NCI-H128 (cell line): Measurements from ENCODE around the gene MIS18BP1.
"Not testable (repeated sequence)": the region's sequence is repeated elsewhere in the genome, so short reads cannot be mapped to it uniquely, and the experiment has no call there.

Experiments used
- DNase-seq: peaks from one replicate; lab custom pipeline; 2025; ENCODE audit not compliant: unreplicated experiment; lab: John Stamatoyannopoulos, UW

Gene MIS18BP1

DNA sequence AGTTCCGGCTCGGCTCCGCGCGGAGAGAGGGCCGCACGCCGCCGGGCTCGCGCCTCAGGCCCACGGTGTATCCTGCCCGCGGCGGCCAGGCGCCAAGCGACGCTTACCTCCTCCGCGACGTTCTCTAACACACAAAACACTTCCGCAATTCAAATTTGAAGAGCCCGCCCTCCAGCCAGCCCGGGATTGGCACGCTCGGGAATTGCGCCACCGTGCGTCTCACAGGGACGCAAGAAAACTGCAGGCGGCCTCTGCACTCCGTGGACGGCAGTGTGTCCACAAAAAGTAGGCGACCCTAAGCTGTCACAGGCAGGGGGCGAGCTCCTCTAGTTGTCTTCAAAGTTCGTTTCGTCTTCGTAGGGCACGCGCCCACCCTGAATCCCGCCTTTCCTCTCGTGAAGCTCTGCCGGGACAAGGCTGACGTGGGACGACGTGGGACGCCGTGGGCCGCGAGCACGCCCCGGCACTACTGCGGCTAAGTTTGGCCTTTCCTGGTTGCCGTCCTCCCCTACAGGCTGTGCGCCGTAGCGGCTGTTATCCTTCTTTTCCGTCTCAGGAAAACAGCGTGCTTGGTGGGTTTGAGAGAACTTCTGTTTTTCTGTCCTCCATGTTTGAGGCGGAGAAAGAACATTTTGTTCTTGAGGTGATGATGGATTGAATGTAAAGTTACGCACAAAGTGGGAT is at the start of gene MIS18BP1:
Gene MIS18BP1, minus strand, starts transcription at position 133 of the 684 bp plus-strand sequence. CDS start 5,916 bp downstream, outside the sequence.
- DNase-seq: peak; percentile 64

DNA sequence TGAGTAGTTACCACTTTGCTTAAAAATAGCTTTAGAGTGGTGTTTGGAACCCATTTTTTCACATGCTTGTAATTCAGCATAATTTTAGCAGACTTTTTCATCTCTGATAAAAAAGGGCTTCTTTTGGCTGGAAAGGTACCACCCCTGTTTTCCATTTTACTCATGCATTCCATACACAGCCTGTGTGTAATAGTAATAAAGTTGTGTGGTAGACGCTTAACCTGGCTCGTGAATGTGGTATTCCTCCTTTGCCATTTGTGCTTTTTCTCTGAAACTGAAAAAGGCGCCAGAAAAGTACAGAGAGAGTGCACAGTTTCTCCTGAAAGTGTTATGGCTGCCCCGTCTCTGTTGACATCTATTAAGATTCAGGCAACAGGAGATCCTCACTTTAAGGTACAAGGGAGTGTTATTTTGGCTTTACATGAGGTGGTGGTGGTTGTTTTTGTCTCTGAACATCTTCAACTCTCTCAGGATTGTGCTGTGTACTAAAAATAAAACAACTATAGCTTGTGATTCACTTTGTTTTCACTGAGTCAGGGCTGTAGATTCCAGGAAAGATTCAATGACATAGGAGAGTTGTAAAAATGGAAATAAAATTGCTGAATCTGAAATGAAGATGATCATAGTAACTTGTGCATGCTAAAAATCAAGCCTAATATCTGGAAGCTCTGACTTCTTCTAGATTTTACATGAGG is 45.6 kb upstream of the MIS18BP1 start:
- no peak for DNase-seq

DNA sequence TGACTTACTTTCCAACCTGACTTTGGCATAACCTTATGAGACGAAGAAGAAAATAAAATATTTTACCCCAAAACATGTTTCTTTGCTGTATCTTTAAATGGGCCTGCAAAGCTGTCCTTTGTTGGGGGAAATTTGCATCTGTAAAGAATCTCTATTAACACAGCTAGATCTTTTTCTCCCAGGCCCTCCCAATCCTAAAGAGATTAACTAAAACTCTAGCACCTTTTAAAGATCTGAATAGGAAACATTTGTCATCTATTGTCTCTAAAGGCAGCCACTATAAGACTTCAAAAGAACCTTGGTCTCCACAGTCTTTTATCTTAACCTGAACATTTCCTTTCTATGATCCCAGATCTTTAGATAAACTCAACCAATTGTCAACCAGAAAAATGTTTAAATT is 41.8 kb upstream of the MIS18BP1 start:
- not testable (repeated sequence) for DNase-seq

DNA sequence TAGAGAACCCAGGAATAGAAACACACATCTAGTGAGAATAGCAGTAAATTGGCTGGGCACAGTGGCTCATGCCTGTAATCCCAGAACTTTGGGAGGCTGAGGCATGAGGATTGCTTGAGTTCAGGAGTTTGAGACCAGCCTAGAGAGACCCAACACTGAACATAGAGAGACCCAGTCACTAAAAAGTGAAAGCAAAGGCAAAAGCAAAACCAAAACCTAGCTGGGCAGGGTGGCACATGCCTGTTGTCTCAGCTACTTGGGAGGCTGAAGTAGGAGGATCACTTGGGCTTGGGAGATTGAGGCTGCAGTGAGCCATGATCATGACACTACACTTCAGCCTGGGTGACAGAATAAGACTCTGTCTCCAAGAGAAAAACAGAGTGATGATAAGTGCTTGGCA is 37.5 kb upstream of the MIS18BP1 start:
- DNase-seq: no peak

DNA sequence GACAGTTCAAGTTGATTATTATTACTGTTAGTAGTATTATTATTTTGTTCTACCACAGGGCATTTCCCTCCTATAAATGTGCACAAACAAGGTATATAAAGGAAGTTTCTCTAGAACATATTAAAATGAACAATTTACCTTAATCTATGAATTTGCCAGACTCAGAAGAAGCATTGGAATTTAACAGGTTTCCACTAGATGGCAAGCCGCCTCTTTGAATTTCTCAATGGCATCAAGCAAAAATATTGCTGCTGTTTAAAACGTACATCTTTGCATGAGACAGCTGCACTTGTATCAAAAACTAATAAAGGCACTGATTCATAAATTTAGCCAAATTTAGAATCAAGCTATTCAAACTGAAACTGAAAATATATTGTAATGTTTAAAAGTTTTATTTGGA is 34.6 kb upstream of the MIS18BP1 start:
- DNase-seq: no peak

DNA sequence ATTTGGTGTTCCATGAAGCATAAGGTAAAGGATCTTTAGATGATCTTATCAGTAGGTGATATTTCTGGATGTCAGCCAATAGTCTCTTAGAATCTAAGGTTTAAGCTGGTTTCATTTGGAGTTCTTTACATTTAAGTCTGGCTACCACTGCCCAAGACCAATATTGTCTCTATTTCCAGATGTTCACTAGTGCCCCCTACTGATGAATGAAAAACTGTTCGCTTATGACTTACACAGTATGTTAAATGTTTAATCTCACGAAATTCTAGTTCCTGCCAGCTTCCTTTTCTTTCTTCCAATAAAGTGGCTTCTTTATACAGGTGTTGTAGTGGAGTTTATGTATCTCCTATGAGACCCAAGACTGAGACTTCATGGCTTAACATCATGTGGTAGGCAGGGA is 31.8 kb upstream of the MIS18BP1 start:
- DNase-seq: no peak

DNA sequence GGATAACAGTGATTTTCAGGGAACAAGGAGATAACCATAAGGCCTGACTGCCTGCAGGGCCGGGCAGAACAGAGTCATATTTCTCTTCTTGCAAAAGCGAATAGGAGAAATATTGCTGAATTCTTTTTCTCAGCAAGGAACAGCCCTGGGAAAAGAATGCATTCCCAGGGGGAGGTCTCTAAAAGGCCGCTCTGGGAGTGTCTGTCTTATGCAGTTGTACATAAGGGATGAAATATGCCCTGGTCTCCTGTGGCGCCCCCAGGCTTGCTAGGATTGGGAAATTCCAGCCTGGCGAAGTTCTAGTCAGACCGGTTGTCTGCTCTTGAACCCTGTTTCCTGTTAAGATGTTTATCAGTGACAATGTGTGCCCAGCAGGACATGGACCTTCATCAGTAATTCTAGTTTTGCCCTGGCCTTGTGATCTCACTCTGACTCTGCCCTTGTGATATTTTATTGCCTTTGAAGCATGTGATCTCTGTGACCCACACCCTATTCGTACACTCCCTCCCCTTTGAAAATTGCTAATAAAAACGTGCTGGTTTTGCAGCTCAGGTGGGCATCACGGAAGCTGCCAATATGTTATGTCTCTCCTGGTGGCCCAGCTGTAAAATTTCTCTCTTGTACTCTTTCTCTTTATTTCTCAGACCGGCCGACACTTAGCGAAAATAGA is 28.9 kb upstream of the MIS18BP1 start:
- DNase-seq: not testable (repeated sequence)

DNA sequence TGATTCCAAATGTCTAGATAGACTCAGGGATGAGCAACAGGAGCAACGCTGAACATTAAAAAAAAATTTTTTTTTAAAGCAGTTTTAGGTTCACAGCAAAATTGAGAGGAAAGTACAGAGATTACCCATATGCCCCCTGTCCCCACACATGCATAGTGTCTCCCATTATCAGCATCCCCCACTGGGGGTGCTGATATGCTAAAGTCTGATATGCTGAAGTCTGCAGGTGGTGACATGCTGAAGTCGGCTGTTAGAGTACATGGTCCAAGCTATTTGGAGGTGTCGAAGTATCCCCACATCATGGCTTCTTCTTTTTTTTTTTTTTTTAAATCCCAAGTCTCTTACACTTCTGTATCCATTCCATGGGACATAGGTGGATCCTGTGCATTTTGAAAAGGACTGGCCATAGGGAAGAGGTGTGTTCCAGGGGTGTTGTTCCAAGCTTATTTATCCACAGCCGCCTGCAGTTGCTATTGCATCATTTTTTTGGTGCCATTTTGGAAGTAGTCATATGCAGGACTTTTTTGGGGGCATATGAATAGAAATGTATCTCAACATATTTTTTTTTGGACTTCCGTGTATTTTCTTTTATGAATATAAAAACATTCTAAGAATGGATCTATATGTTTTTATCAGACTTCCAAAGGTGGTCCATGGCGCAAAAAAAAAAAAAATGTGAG is 19.0 kb upstream of the MIS18BP1 start:
- no peak for DNase-seq

DNA sequence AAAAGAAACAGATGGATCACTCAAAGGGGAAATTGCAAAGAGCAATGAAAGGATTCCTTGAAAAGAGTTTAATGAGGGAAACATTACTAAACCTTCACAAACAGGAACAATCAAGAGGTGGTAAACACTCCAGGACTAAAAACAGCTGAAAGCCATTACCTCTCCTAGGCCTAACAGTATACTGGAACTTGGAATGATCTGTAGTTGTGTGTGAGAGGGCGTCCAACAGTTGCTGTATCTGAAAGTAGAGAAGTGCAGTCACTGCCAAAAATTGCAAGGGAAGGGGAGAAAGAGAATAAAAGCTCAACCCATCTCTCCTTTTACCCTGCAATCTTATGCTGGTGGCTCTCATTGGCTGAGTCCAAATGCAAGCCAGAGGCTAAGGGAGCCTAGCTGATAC is 17.0 kb upstream of the MIS18BP1 start:
- DNase-seq: no peak

DNA sequence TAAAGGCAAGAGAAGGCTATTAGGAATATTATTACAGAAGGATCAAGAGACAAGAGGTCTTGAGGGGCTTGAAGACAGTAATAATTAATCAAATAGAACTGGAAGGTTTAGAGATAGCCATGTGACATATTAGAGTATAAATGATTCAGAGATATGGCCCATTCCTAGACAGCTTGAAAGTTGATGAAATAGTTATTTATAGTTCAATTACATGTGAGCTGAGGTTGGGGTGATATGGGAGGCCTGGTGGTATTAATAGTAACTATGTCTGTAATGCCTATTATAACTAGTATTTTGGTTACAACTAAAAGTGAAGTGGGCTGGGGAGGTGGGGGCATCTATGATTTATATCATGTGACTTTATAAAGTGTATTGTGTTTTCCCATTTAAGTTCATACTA is 14.1 kb upstream of the MIS18BP1 start:
- DNase-seq: no peak

DNA sequence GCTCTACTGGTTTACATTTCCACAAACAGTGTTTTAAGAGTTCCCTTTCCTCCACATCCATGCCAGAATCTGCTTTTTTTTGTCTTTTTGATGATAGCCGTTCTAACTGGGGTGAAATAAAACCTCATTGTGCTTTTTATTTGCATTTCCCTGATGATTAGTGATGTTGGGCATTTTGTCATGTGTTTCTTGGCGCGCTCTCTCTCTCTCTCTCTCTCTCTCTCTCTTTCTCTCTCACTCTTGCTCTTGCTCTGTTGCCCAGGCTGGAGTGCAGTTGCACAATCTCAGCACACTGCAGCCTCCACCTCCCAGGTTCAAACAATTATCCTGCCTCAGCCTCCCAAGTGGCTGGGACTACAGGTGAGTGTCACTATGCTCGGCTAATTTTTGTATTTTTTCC is 9.6 kb upstream of the MIS18BP1 start:
- no peak for DNase-seq

DNA sequence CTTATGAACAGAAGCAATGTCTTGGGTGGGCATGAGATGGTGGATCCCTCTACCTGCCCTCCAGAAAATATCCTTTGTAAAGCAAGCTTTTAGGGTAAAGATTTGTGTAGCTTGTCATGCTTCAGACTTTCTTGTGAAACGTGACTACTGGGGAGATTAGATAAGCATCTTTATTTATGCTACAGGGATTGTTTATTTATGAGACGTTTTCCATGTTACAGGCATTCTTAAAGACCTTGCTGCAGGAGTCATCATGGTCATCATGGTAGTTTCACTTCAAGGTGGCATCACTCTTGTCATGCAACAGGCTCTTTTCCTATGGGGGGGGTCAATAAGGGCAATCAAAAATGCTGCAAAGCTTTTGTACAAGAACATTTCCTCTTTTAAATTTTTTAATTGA is 8.2 kb upstream of the MIS18BP1 start:
- no peak for DNase-seq

DNA sequence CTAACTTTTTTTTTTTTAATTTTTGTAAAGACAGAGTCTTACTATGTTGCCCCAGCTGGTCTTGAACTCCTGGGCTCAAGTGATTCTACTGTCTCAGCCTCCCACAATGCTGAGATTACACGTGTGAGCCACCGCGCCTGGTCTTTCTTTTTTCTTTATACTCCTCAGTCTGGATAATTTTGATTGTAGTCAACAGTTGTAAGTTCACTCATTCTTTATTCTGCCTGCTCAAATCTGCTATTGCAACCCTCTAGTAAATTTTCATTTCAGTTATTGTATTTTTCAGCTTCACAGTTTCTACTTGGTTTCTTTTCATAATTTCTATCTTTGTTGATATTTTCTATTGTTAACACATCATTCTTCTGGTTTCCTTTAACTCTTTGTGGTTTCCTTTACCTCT is 5.8 kb upstream of the MIS18BP1 start:
- no peak for DNase-seq

DNA sequence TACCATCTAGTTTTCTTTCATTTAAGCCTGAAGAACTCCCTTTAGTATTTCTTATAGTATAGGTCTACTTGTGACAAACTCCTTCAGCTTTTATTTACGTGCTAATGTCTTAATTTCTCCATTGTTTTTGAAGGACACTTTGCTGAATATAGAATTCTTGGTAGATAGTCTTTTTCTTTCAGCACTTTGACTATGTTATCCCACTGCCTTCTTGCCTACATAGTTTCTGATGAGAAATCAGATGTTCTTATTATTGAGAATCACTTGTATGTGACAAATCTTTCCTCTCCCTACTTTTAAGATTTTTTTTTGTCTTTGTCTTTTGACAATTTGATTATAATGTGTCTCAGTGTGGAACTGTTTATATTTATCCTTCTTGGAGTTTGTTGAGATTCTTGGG is 5.1 kb upstream of the MIS18BP1 start:
- DNase-seq: no peak

DNA sequence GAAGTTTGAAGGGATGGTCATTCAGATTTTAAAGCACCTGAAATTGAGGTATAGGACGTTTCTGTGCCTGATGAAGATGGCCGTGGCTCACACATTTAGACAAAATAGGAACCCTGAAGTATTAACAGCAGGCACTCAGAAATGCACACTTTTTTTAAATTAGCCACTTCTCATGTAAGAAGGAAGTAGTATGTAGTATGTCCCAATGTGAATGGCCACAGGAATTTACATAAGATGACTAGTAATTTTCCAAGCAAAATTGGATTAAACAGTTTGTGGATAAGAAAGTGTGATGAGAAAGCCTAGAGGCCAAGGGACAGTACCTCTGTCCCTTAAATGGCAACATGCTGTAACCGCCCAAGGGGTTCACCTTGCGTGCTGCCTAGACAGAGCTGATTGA is 1.8 kb upstream of the MIS18BP1 start:
- DNase-seq: no peak

DNA sequence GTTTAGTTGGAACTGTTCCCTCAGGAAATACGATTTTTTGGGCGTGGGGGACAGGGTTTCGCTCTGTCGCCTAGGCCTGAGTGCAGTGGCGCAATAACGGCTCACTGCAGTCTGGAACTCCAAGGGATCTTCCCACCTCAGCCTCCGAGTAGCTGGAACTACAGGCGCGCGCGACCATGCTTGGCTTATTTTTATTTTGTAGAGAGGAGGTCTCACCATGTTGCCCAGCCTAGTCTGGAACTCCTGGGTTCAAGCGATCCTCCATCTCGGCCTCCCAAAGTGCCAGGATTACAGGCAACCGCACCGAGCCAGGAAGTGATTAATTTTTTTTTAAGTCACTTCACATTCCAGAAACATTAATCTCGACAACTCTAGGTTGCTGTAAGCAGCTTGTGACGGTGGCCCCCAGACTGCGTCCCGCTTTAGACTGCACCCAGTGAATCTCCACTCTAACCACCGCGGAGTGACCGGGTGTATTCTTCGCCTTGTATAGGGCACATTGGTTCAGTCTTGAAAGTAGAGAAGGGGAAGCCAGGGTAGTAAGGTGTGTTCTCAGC is 830 bp upstream of the MIS18BP1 start:
- DNase-seq: no peak

DNA sequence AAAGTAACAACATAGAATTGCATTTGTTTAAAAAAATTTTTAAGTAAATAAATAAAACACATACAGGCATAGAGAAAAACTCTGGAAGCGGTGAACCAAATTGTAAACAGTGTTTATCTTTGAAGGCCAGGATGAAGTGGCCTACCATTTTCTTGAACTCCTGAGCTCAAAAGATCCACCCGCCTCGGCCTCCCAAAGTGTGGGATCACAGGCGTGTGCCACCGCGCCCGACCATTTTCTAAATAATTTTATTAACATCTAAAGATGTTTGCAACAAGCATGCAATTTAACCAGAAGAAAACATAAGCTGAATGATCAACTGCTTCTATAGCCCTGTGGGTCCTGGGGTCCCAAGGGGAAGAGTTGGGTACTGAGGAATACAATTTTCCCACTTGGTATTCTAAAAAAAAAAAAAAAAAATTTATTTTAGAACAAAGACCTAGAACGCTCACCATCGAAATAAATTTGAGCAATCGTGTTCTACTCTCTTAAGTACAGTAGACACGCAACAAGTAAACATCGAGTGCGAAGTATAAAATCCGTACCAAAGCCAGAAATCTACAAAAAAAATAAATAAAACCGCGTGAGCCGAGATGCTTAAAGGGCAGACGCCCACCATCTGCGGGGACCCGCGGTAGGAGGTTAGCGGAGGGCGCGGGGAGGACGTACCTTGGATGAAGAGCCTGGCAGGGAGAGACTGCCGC is 484 bp downstream of the MIS18BP1 start:
- peak; percentile 16 for DNase-seq

DNA sequence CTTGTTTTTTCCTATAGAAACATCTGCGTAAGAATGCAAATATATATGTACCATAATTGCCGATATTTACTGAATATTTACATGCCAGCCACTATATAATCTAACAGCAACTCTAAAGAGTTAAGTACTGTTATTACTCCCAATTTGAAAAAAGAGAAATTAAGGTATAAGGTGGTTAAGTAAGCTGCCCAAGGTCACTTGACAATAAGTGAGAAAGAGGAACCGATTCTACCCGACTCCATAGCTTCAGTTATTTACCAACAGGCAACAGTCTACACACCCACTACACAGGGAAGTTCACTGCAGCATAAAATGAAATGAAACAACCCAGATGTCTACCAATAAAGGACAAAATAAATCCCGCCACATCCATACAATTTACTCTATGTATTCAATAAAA is 1.1 kb downstream of the MIS18BP1 start:
- no peak for DNase-seq

DNA sequence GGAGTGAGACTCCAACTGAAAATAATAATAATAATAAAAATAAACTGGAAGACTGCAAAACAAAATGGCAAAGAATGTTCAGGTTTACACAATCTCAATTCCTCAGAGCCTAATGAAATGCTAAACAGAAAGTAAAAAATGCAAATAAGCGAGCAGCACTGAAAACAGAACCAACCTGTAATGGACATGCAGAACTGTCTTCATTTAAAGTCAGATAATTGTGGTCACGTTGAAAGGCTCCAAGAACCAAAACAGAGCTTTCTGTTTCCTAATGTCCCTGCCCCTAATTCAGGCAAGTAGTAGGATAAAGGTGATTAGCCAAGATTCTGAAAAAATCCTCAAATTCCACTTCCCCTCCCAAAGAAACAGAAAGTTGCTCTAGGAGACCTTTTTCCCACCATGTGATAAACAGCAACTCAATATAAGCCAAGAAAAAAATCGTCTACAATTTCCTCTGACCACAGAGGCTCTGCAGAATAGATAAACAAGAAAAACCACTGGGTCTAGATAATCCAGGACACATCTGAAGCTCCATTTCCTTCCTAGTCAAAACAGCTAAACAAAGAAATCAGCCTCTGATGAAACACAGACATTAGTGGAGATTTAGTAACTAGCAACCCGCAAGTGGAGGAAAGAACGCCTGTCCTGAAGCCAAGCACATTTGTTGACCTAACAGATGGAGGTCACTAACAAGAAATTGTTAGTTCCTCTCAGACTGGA is 3.0 kb downstream of the MIS18BP1 start:
- DNase-seq: no peak

DNA sequence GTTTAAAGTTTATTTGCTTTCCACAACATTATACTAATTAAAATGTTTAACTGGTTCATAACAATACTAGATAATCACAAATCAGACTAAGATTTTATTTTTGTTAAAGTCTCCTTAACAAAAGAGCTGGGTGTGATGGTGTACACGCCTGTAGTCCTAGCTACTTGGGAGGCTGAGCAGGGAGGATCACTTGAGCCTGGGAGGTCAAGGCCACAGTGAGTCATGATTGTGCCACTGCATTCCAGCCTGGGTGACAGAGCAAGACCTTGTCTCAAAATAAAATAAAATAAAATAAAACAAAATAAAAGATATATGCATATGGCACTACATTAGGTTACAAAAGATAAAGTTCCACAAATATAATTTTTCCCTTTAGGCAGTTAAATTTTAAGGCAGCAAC is 5.6 kb downstream of the MIS18BP1 start:
- no peak for DNase-seq
